ENCODE measurements around the gene TMPRSS9.

DNA sequence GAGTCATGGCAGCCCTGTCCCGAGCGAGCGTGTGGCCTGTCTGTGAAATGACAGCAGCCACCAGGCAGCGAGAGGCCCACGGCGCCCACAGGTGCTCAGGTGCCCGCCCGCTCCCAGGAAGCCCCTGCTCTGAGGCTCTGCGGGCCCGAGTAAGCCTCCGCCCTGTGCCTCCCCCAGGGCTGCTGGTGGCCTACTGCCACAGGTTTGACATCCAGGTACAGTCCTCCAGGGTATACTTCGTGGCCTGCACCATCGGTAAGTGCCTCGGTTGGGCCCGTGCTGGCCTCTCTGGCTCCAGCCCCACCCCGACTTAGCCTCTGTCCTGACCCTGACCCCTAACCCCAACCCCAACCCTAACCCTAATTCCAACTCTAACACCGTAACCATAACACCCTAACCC is 15.0 kb upstream of the TMPRSS9 start:
- TF ChIP-seq POLR2A (IDR thresholded peaks at IDR 0.05) = no peak
- TF ChIP-seq, protein P1, sequence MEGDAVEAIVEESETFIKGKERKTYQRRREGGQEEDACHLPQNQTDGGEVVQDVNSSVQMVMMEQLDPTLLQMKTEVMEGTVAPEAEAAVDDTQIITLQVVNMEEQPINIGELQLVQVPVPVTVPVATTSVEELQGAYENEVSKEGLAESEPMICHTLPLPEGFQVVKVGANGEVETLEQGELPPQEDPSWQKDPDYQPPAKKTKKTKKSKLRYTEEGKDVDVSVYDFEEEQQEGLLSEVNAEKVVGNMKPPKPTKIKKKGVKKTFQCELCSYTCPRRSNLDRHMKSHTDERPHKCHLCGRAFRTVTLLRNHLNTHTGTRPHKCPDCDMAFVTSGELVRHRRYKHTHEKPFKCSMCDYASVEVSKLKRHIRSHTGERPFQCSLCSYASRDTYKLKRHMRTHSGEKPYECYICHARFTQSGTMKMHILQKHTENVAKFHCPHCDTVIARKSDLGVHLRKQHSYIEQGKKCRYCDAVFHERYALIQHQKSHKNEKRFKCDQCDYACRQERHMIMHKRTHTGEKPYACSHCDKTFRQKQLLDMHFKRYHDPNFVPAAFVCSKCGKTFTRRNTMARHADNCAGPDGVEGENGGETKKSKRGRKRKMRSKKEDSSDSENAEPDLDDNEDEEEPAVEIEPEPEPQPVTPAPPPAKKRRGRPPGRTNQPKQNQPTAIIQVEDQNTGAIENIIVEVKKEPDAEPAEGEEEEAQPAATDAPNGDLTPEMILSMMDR (IDR thresholded peaks at IDR 0.05) = no peak

All from Peyer's patch (tissue), 4 donors.